LHCN-M2 (cell line): ENCODE results near the gene AXDND1. TPM values are rescaled to one million over a fixed set of nuclear protein-coding genes. Genes with fewer than 3 reads are reported as not detected.
"Not testable (repeated sequence)": the region's sequence is repeated elsewhere in the genome, so short reads cannot be mapped to it uniquely, and the experiment has no call there.

Experiments
- DNase-seq: peaks from one replicate; pipeline ENCODE4 v3.0.0-alpha.2; 2012; ENCODE audit warnings: low read depth
- total RNA-seq: library from RNA; depleted of rRNA; stranded (reverse); fragments of >200 nt; gene quantifications from 2 replicates; pipeline ENCODE4 v1.2.3, GENCODE V29; 2014

Gene AXDND1
- total RNA-seq, 1 experiment from 2014 or later, result 1.4 TPM

DNA sequence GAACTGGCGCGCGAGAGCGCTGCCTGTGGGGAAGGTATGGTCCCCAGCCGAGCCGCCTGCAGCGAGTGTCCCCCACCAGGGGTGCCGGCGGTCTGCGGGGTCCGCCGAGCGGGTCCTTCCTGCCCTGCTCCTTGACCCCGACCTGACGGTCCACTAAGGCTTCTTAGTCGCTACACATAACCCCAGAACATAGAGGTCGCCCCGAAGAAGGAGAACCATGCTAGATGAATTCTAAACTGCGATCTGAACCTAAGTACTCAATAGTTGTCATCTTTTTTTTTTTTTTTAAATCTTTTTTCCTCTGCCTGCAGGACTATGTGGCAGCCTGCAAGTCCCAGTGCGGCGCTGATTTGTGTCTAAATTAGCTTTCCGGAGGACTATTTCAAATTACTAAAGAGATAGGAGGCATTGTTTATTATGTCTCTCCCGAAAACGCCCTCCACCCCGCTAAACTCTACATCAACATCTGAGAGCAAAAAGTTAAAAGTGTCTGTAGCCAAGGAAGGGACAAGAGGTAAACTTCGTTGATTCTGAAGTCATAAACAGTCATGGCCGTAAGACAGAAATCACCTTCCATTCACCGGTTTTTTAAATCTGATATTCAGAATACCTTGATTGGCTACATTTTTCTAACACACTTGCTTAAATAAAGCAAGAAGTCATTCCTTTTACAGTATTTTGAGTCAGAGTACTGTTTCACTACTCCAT is 476 bp downstream of the AXDND1 start:
- DNase-seq, result no peak

DNA sequence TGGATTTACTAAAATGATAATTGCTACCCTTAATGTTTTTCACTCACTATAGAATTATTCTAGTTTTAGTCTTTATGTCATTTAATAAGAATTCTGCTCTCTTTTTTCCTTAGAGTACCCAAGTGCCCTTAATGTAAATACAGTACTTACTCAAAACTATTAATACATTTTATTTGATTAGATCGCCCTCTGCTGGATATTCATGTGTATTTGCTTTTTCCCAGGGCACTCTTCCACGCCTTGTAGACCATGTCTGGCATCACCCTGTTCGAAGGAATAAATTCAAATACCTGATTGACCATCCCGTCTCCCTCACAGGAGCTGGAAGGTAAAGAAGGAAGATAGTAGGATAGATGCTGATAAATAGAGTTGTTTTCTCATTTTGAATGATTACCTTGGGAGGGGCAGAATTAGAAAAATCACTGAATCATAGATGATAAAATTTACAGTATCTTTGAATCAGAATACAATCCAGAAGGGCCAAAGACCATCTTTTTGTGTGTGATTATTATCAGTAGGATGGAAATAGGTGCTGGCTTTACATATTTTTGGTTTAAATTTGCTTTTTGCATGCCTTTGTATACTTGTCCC is 4.1 kb downstream of the AXDND1 start:
- peak; percentile 60 for DNase-seq

DNA sequence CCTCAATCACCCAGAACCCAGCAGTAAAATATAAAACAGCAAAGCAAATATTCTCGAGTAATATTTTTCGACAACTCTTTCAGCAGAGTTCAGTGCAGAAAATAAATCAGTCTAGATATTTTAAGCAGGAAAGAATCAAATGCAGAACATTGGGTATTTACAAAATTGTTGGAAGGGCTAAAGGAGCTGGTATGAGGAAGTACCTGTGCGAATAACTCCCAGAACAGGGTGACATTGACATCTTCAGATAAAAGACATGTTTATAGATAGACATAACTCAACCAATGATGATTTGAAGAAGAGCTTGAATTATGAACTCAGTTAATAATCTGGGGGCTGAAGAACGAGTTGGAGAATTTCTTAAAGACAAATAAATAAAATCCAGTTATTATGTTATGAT is 6.4 kb downstream of the AXDND1 start:
- no peak for DNase-seq

DNA sequence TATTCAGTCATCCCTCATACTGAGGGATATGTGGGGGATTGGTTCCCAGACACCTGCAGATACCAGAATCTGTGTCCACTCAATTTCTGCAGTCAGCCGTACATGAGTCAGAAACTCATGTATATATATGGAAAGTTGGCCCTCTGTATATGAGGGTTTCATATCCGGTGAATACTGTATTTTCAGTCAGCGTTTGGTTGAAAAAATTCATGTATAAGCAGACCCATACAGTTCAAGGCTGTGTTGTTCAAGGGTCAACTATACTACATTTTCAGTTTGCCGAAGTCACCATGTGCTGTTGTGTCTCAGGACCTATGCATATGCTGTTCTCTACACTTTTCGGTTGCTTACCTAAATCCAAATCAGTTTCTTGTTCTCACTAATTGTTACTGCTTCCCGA is 10.5 kb downstream of the AXDND1 start:
- DNase-seq, result no peak

- no peak for DNase-seq
Measured at GRCh38 chr1:179380299-179380698, 14.5 kb downstream of the AXDND1 start.

DNA sequence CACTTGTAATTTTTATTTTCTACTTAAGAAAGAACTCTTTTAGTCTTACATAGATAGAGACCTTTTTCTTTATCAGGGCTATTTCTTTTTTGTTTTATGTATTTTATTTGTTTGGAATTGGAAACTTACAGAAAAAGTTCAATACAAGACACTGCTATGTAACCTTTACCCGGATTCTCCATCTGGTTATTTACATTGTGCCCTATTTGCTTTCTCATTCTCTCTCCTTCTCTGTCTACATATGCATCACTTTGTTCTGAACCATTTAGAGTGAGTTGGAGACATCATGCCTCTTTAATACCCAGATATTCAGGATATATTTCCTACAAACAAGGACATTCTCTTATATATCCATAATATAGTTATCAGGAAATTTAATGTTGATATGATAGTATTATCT is 18.3 kb downstream of the AXDND1 start:
- no peak for DNase-seq

GRCh38 chr1:179385510-179385909 is 19.7 kb downstream of the AXDND1 start:
- DNase-seq, result no peak

GRCh38 chr1:179393721-179394120 is 27.9 kb downstream of the AXDND1 start:
- DNase-seq, result no peak

- DNase-seq, result not testable (repeated sequence)
Measured at GRCh38 chr1:179399399-179399798, 33.6 kb downstream of the AXDND1 start.

GRCh38 chr1:179417760-179418159 is 52.0 kb downstream of the AXDND1 start:
- not testable (repeated sequence) for DNase-seq

- not testable (repeated sequence) for DNase-seq
Measured at GRCh38 chr1:179418706-179419105, 52.9 kb downstream of the AXDND1 start.

- no peak for DNase-seq
Measured at GRCh38 chr1:179424610-179425009, 58.8 kb downstream of the AXDND1 start.

DNA sequence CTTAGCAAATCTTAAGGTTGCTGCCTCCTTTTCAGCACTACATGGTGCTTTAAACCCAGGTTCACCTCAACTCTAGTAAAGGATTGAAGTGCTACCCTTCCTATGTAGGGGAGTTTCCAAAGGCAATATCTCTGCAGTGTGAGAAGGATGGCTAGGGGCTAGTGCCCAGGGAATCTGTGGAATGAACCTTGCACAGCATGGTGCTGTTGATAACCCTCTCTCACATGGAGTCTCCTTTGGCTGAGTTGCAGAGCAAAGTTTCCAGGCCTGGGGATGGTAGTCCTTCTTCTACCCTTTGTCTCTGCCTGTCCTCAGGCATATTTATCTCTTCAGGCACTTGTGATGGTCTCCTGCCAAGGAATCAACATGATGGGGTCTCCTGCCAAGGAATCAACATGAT is 59.4 kb downstream of the AXDND1 start:
- DNase-seq, result no peak

GRCh38 chr1:179437171-179437570 is 71.4 kb downstream of the AXDND1 start:
- no peak for DNase-seq

- DNase-seq, result not testable (repeated sequence)
Measured at GRCh38 chr1:179439646-179440045, 73.9 kb downstream of the AXDND1 start.

- not testable (repeated sequence) for DNase-seq
Measured at GRCh38 chr1:179440301-179440700, 74.5 kb downstream of the AXDND1 start.

DNA sequence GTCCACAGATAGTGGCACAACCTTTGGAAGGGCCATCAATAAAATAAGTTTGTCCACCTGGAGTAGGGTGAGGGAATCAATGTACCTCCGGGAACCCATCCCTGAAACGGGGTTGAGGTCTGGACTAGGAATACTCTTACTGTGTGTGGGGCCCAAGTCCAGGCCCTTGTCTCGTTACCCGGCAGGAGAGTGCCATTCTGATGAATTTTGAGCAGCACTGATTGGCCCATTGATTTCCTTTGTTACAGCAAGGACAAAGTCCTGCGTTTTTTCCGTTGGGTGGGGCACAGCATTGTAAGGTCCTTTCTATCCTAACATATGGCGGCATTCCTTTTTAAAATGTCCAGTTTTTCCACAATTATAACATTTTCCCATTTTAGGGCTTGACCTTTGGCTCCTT is 75.2 kb downstream of the AXDND1 start:
- DNase-seq, result no peak

DNA sequence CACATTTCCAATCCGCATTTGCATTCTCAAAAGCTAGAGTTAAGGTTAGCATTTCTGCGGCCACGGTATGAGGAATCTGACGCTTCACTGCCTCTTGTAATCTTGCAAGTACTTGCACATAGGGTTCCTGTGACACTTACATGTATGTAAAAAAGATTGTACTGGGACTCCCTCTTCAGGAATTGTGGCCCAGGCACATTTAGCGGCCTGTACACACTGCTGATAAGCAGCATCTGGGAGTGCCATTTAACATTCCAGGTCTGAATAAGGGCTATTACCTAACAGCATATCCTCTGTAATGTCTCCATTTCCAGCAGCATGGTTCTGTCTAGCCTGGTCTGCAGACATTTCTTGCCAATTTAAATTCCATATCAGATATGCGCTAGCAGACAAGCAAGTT is 75.7 kb downstream of the AXDND1 start:
- DNase-seq, result no peak

GRCh38 chr1:179442846-179443245 is 77.1 kb downstream of the AXDND1 start:
- DNase-seq, result not testable (repeated sequence)

- no peak for DNase-seq
Measured at GRCh38 chr1:179445593-179445992, 79.8 kb downstream of the AXDND1 start.

DNA sequence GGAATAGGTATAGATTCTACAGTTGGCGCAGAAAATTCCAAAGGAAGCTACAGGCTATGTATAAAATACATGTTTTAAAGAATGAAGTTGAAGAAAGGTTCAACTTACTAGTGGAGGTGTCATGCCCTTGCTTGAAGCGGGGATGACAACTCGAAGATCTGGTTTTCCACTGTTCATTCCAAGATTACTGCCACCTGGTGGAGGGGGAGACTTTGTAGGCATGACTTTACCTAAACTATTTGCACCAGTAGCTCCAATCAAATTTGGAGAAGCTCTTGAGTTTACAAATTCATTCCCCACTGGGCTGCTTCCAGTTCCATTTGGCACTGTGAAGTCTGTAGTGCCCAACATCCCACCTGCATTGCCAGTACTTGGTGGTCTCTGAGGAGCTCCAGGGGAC is 81.7 kb downstream of the AXDND1 start:
- DNase-seq, result peak; percentile 15

DNA sequence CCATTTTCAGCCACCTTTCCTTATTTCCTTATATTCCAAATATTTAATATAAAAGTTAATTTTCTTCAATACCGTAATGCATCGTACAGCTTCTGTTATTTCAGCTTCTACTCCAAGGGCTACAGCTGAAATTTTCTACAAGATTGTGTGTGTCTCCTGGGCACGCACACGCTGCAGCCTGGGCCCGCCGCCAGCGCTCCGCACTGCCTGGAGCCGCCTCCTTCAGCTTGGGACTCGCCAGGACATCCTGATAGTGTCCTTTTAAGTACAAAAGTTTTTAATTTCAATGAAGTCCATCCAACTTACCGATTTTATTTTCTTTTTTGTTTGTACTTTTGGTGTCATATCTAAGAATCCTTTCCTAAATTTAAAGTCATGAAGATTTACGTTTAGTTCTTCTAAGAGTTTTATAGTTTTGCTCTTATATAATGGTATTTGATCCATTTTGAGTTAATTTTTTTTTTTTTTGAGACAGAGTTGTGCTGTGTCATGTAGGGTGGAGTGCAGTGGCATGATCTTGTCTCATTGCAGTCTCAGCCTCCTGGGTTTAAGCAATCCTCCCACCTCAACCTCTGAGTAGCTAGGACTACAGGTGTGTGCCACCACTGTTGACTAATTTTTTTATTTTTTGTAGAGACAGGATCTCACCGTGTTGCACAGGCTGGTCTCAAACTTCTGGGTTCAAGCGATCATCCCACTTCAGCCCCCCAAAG is 82.8 kb downstream of the AXDND1 start:
- no peak for DNase-seq
